OCI-LY7 (cell line): ENCODE data around the gene VPS54. TPM values are rescaled to one million over a fixed set of nuclear protein-coding genes. Genes with fewer than 3 reads are reported as not detected.

Experiments
- BruUV-seq: library from RNA; stranded (reverse); fragments of 400-500 nt; replicated peaks from 2 replicates; lab custom pipeline; 2021; lab: Mats Ljungman, UMichigan
- CTCF ChIA-PET: fragments of 300-600 bp; sonication (Branson Sonifier 250); formaldehyde crosslinking; loops from one replicate; lab custom pipeline; 2022; ENCODE audit warnings: antibody characterized with exemption; ENCODE audit not compliant: unreplicated experiment; lab: Charles Lee
- POLR2A ChIA-PET: fragments of 300-600 bp; sonication (Branson Sonifier 250); formaldehyde crosslinking; loops from one replicate; lab custom pipeline; 2022; ENCODE audit warnings: antibody characterized with exemption; lab: Charles Lee
- DNase-seq: peaks from one replicate; pipeline ENCODE4 v3.0.0-alpha.2; 2015; ENCODE audit warnings: low spot score
- H2AFZ ChIP-seq: fragments of 200-600 bp; sonication (generic), shearing (Covaris generic); 2 replicates; pipeline ENCODE4 v1.6.1; 2014; ENCODE audit warnings: mild to moderate bottlenecking, antibody characterized with exemption, low read length, moderate library complexity
- H3K27ac ChIP-seq: fragments of 200-600 bp; sonication (generic); 2 replicates; pipeline ENCODE4 v1.5.1; 2014; ENCODE audit warnings: mixed run types, low read depth, mild to moderate bottlenecking, moderate library complexity, low read length, inconsistent platforms; ENCODE audit not compliant: poor library complexity, severe bottlenecking
- H3K36me3 ChIP-seq: fragments of 200-600 bp; sonication (generic); 2 replicates; pipeline ENCODE4 v1.6.1; 2014; ENCODE audit warnings: mild to moderate bottlenecking, antibody characterized with exemption, low read length, moderate library complexity, mixed read lengths; ENCODE audit not compliant: insufficient read depth
- H3K4me1 ChIP-seq: fragments of 200-600 bp; sonication (generic); 2 replicates; pipeline ENCODE4 v1.5.1; 2014; ENCODE audit warnings: mild to moderate bottlenecking, low read length; ENCODE audit not compliant: insufficient read depth, poor library complexity, severe bottlenecking
- H3K4me2 ChIP-seq: fragments of 200-600 bp; sonication (generic); 2 replicates; pipeline ENCODE4 v1.6.1; 2014; ENCODE audit warnings: mild to moderate bottlenecking, low read length
- H3K4me3 ChIP-seq: fragments of 200-600 bp; sonication (generic); 2 replicates; pipeline ENCODE4 v1.5.1; 2014; ENCODE audit warnings: mild to moderate bottlenecking, low read depth, low read length; ENCODE audit not compliant: poor library complexity, severe bottlenecking
- H3K79me2 ChIP-seq: fragments of 200-600 bp; sonication (generic); 2 replicates; pipeline ENCODE4 v1.6.1; 2016; ENCODE audit warnings: low read depth, mild to moderate bottlenecking, low read length, moderate library complexity, mixed read lengths; ENCODE audit not compliant: insufficient read depth
- H3K9me2 ChIP-seq: fragments of 200-600 bp; sonication (generic); 2 replicates; pipeline ENCODE4 v1.6.1; 2016; ENCODE audit warnings: mild to moderate bottlenecking, low read length, mixed read lengths; ENCODE audit not compliant: insufficient read depth
- H3K9me3 ChIP-seq: fragments of 200-600 bp; sonication (generic); 2 replicates; pipeline ENCODE4 v1.6.1; 2014; ENCODE audit warnings: mild to moderate bottlenecking, mixed run types, low read length, mixed read lengths
- H4K20me1 ChIP-seq: fragments of 200-600 bp; sonication (generic); 2 replicates; pipeline ENCODE4 v1.6.1; 2014; ENCODE audit warnings: mild to moderate bottlenecking, antibody characterized with exemption, low read length, moderate library complexity, mixed read lengths; ENCODE audit not compliant: insufficient read depth
- CTCF ChIP-seq: fragments of 200-600 bp; sonication (generic); conservative IDR thresholded peaks from 2 replicates; pipeline ENCODE4 v1.5.1; 2014; ENCODE audit warnings: mild to moderate bottlenecking, antibody characterized with exemption, low read length, moderate library complexity, mixed read lengths
- EZH2phosphoT487 ChIP-seq: fragments of 200-600 bp; sonication (generic); IDR thresholded peaks from 2 replicates; pipeline ENCODE4 v1.6.1; 2018; ENCODE audit warnings: low read depth, borderline replicate concordance, mild to moderate bottlenecking, mixed run types, antibody characterized with exemption, low read length, moderate library complexity, mixed read lengths
- intact Hi-C: fragments of 100-400 bp; cut with micrococcal nuclease; formaldehyde crosslinking; loops from one replicate; pipeline ENCODE4 v1.10.0; 2022; ENCODE audit not compliant: unreplicated experiment
- total RNA-seq, 2 experiments: library from RNA; depleted of rRNA in 1 of 2; stranded (reverse); fragments of >200 nt in 1 of 2; shearing (Covaris generic) in 1 of 2; gene quantifications; 2 replicates each; pipeline ENCODE4 v1.2.3, GENCODE V29; 2014 to 2022

The VPS54 gene
- total RNA-seq, 2 experiments from 2014 or later = 14.7 to 17.8 TPM

- intact Hi-C loops = no loop called here
Observed at GRCh38 chr2:63855418-63856302, 163.6 kb downstream of the VPS54 start.

GRCh38 chr2:63853527-63854310, 165.5 kb downstream of the VPS54 start:
- TF ChIP-seq EZH2phosphoT487 = no peak
- TF ChIP-seq CTCF = no peak
- H3K9me3 ChIP-seq = no peaks in the 10 kb centered on the region
- H2AFZ ChIP-seq = no peak overlapping the region
- POLR2A ChIA-PET = interaction anchor here (1.6 to 1.7 kb wide), 3 partner anchors 11 to 35 kb away, joined by 5 to 11 read pairs (median 5); partner anchors contain the start of gene UGP2
- H3K36me3 ChIP-seq = peaks cover 45% of the 10 kb centered on the region
- peaks cover 81% of the 10 kb centered on the region for H3K79me2 ChIP-seq
- no peak overlapping the region for H3K27ac ChIP-seq
- no peaks in the 10 kb centered on the region for H3K4me1 ChIP-seq
- H3K4me2 ChIP-seq = no peak overlapping the region
- no peaks in the 10 kb centered on the region for H3K9me2 ChIP-seq
- H4K20me1 ChIP-seq = peaks cover 28% of the 10 kb centered on the region
- CTCF ChIA-PET = no interaction called here
- BruUV-seq = no TSS peak
- DNase-seq = no peak
- H3K4me3 ChIP-seq = no peak overlapping the region
- intact Hi-C loops = no loop called here

More at GRCh38 chr2:63855418-63856302, 163.6 kb downstream of the VPS54 start:
- no peaks in the 10 kb centered on the region for H3K9me2 ChIP-seq
- H3K27ac ChIP-seq = no peak overlapping the region
- H3K4me3 ChIP-seq = no peak overlapping the region
- no peak for TF ChIP-seq EZH2phosphoT487
- no peak for TF ChIP-seq CTCF
- peaks cover 58% of the 10 kb centered on the region for H3K36me3 ChIP-seq
- no TSS peak for BruUV-seq
- no peak for DNase-seq
- H3K9me3 ChIP-seq = no peaks in the 10 kb centered on the region
- no peak overlapping the region for H2AFZ ChIP-seq
- peaks cover 22% of the 10 kb centered on the region for H4K20me1 ChIP-seq
- H3K4me1 ChIP-seq = no peaks in the 10 kb centered on the region
- ChIA-PET CTCF (no interaction called here), POLR2A (interaction anchor here (0.9 to 2.4 kb wide), 6 partner anchors 8 to 154 kb away, joined by 3 to 8 read pairs (median 4); partner anchors contain the start of gene UGP2)
- H3K4me2 ChIP-seq = no peak overlapping the region
- peaks cover 62% of the 10 kb centered on the region for H3K79me2 ChIP-seq
